BLaER1 (cell line): ENCODE results near the gene DCXR.

Experiments used
- H3K27ac ChIP-seq: shearing (Covaris generic); formaldehyde crosslinking; 2 replicates; pipeline ENCODE4 v1.8.1; 2022
- H3K27me3 ChIP-seq: shearing (Covaris generic); formaldehyde crosslinking; 2 replicates; pipeline ENCODE4 v1.8.1; 2022
- H3K36me3 ChIP-seq: shearing (Covaris generic); formaldehyde crosslinking; 2 replicates; pipeline ENCODE4 v1.8.1; 2022
- H3K4me1 ChIP-seq: shearing (Covaris generic); formaldehyde crosslinking; 2 replicates; pipeline ENCODE4 v1.8.1; 2022
- H3K4me2 ChIP-seq: shearing (Covaris generic); formaldehyde crosslinking; 2 replicates; pipeline ENCODE4 v1.8.1; 2022
- H3K4me3 ChIP-seq: shearing (Covaris generic); formaldehyde crosslinking; 2 replicates; pipeline ENCODE4 v1.8.1; 2022
- H3K9ac ChIP-seq: shearing (Covaris generic); formaldehyde crosslinking; 2 replicates; pipeline ENCODE4 v1.8.1; 2022
- H3K9me3 ChIP-seq: shearing (Covaris generic); formaldehyde crosslinking; 2 replicates; pipeline ENCODE4 v1.8.1; 2022
- H4K20me1 ChIP-seq: shearing (Covaris generic); formaldehyde crosslinking; 2 replicates; pipeline ENCODE4 v1.8.1; 2022
- Cebpa-rat ChIP-seq: shearing (Covaris generic); IDR thresholded peaks from 2 replicates; pipeline ENCODE4 v1.8.1; 2022

DCXR gene

DNA sequence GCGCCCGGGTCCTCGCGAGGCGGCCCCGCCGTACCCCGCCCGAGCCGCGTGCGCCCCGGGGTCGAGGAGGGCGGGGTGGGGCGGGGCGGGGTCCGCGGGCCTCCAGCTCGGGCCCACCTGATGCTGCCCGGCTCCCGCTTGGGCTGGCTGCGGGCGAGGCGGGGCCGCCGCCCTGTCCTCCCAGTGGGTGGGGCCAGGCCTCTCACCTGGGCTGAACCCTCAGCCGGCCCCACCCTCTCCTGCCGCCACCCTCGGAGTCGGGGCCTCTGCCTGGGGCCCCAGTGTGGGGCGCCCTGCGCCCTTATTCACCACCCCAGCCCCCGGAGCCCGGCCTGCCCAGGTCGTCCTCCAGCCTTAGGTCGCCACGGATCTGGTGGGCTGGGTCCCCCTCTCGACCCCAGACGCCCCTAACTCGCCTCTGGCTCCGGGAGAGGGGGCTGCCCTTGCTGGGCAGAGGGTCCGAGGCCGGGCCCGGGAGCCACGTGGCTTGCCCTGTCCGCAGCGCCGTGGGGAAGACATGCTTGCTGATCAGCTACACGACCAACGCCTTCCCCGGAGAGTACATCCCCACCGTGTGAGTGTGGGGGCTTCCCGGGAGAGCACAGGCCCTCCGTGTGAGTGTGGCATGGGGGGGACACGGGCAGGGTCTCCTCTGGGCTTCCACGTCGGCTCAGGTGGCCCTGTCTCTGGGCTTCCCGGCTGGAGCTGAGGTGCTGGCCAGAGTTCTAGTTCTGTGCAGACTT is 5.4 kb downstream of the DCXR start:
- no peaks in the 10 kb centered on the region for H3K9me3 ChIP-seq
- H3K27ac ChIP-seq, result peak overlapping the region; percentile 58
- TF ChIP-seq Cebpa-rat, result no peak
- H3K36me3 ChIP-seq, result peaks cover 26% of the 10 kb centered on the region
- peak overlapping the region; percentile 79 for H3K9ac ChIP-seq
- H4K20me1 ChIP-seq, result peaks cover 48% of the 10 kb centered on the region
- H3K4me2 ChIP-seq, result peak overlapping the region; percentile 99
- peak overlapping the region; percentile 74 for H3K4me3 ChIP-seq
- peaks cover 57% of the 10 kb centered on the region for H3K4me1 ChIP-seq
- H3K27me3 ChIP-seq, result peaks cover 17% of the 10 kb centered on the region; the same call in 1 of the 2 replicates

DNA sequence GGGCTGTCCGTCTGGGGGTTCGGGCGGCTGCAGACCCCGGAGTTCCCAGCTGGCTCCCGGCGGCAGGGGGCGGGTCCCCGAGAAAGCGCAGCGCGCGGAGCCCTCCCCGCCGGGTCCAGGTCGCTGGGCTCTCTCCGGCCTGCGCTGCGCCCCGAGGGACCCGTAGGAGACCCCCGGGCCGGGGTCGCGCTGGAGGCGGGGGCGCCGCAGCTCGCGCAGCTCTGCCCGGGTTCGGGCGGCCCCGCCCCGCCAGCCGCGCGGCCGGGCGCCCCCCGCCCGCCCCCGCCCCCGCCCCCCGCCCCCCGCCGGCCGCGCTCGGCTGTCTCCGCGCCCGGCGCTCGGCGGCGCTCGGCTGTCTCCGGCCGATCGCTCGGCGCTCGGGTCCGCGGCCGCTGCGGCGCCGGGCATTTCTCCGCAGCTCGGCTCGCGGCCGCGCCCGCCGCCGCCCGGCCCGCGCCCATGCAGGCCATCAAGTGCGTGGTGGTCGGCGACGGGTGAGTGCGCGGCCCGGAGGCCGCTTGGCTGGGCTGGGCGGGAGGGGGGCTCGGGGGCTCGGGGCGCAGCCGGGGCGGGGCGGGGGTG is 6.1 kb downstream of the DCXR start, which contains the start of gene RAC3:
RAC3 (plus strand) TSS at position 376 of the 582 bp plus-strand sequence; CDS start at position 460, 84 bp downstream.
- Histone ChIP-seq H3K4me1 (peaks cover 52% of the 10 kb centered on the region), H3K4me2 (peak within 1 kb of the TSS; percentile 99), H3K9ac (peak within 1 kb of the TSS; percentile 79), H3K4me3 (peak within 1 kb of the TSS; percentile 74), H3K27me3 (peaks cover 17% of the 10 kb centered on the region; the same call in 1 of the 2 replicates), H3K9me3 (no peaks in the 10 kb centered on the region), H4K20me1 (peaks cover 41% of the 10 kb centered on the region), H3K36me3 (peaks cover 32% of the 10 kb centered on the region), H3K27ac (peak within 1 kb of the TSS; percentile 60)
- no peak for TF ChIP-seq Cebpa-rat

DNA sequence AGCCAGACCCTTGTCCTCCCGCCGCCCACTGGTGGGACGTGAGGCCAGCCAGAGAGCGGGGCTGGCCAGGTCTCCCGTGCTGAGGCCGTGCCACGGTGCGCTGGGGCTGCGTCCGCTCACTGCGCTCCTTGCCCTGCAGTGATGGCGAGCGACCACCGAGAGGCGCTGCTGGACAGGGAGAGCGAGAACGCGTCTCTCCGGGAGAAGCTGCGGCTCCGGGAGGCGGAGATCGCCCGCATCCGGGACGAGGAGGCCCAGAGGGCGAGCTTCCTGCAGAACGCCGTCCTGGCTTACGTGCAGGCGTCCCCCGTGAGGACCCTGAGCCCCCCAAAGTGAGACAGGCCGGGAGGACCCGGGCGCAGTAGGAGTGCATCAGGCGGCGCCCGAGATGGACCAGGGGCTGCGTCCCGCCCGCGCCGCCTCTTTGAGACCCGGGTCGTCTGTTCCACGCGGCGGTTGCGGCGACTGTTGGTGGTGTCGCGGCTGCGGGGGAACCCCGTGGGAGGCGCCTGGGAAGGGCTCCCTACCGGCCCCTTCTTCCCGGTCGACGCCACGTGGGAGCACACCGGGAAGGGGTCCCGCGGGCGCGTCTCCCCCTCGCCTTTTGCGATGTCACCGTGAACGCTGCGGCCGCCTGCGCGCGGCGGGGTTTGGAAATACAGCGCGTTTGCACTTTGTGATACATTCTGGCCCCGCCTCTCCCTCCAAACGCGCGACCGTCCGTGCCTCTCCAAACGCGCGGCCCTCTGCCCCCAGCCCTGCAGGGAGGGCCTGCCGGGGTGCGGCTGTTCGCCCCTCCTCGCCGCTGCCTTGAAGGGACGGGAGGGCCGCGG is 6.8 kb downstream of the DCXR start:
- peaks cover 17% of the 10 kb centered on the region; the same call in 1 of the 2 replicates for H3K27me3 ChIP-seq
- H3K4me3 ChIP-seq, result peak overlapping the region; percentile 74
- no peaks in the 10 kb centered on the region for H3K9me3 ChIP-seq
- peak overlapping the region; percentile 63 for H3K9ac ChIP-seq
- peaks cover 39% of the 10 kb centered on the region for H3K36me3 ChIP-seq
- H3K4me1 ChIP-seq, result peaks cover 45% of the 10 kb centered on the region
- H4K20me1 ChIP-seq, result peaks cover 34% of the 10 kb centered on the region
- peak overlapping the region; percentile 94 for H3K4me2 ChIP-seq
- H3K27ac ChIP-seq, result peak overlapping the region; percentile 60; the same call in 1 of the 2 replicates
- no peak for TF ChIP-seq Cebpa-rat

DNA sequence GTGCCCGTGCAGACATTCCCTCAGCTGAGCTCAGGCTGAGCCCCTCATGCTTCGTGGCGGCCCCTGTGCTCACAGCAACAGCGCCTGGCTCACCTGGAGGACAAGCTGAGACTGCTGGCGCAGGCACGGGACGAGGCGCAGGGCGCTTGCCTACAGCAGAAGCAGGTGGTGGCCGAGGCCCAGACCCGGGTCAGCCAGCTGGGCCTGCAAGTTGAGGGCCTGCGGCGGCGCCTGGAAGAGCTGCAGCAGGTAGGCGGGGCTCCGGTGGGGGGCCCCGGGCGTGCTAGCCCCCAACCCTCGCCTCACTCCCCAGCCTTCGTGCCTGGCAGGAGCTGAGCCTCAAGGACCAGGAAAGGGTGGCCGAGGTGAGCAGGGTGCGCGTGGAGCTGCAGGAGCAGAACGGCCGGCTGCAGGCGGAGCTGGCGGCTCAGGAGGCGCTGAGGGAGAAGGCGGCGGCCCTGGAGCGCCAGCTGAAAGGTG is 7.5 kb downstream of the DCXR start:
- H3K4me3 ChIP-seq, result peak overlapping the region; percentile 74
- peaks cover 17% of the 10 kb centered on the region; the same call in 1 of the 2 replicates for H3K27me3 ChIP-seq
- H3K9ac ChIP-seq, result 0 out of 2 replicates have a peak overlapping the region, but pooled peaks have one; percentile 23
- H4K20me1 ChIP-seq, result peaks cover 28% of the 10 kb centered on the region
- no peak for TF ChIP-seq Cebpa-rat
- peak overlapping the region; percentile 94 for H3K4me2 ChIP-seq
- H3K4me1 ChIP-seq, result peaks cover 42% of the 10 kb centered on the region
- no peaks in the 10 kb centered on the region for H3K9me3 ChIP-seq
- no peak overlapping the region for H3K27ac ChIP-seq
- H3K36me3 ChIP-seq, result peaks cover 46% of the 10 kb centered on the region

DNA sequence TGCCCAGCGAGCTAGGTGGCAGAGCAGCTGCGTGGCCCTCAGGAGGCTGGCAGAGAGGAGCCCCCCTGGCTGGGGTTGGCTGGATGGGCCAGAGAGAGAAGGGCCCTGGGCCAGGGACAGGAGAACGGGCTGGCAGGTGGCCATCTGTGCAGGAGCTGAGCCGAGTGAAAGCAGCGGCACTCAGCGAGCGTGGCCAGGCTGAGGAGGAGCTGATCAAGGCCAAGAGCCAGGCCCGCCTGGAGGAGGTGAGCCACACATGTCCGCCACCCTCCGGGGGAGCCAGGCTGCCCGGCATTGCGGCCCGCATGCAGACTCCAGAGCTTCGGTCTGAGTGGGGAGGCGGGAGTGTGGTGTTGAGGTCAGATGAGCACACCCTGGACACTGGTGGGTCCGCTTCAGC is 8.1 kb downstream of the DCXR start:
- H3K4me2 ChIP-seq, result peak overlapping the region; percentile 94
- H3K27ac ChIP-seq, result no peak overlapping the region
- H3K9me3 ChIP-seq, result no peaks in the 10 kb centered on the region
- H3K4me1 ChIP-seq, result peaks cover 44% of the 10 kb centered on the region
- peaks cover 17% of the 10 kb centered on the region; the same call in 1 of the 2 replicates for H3K27me3 ChIP-seq
- no peak overlapping the region for H3K9ac ChIP-seq
- H4K20me1 ChIP-seq, result peaks cover 25% of the 10 kb centered on the region
- no peak overlapping the region for H3K4me3 ChIP-seq
- peaks cover 46% of the 10 kb centered on the region for H3K36me3 ChIP-seq
- no peak for TF ChIP-seq Cebpa-rat

DNA sequence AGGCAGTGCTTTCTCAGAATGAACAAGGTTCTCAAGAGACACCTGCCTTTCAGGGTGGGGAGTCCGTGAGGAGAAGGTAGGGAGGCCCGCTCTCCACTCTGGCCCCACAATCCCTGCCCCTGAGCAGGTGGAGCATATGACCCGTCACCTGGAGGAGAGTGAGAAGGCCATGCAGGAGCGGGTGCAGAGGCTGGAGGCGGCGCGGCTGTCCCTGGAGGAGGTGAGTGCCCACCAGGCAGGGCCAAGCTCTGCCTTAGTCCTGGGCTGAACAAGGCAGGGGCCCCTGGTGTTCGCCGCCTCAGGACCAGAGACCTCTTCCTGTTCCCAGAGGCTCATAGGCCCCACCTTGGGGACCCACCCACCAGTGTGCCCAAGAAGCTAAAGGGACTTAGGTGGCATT is 8.5 kb downstream of the DCXR start:
- H3K9ac ChIP-seq, result no peak overlapping the region
- peaks cover 46% of the 10 kb centered on the region for H3K36me3 ChIP-seq
- peaks cover 17% of the 10 kb centered on the region; the same call in 1 of the 2 replicates for H3K27me3 ChIP-seq
- no peak overlapping the region for H3K4me3 ChIP-seq
- peaks cover 45% of the 10 kb centered on the region for H3K4me1 ChIP-seq
- H3K27ac ChIP-seq, result no peak overlapping the region
- no peak for TF ChIP-seq Cebpa-rat
- no peak overlapping the region for H3K4me2 ChIP-seq
- peaks cover 25% of the 10 kb centered on the region for H4K20me1 ChIP-seq
- no peaks in the 10 kb centered on the region for H3K9me3 ChIP-seq

DNA sequence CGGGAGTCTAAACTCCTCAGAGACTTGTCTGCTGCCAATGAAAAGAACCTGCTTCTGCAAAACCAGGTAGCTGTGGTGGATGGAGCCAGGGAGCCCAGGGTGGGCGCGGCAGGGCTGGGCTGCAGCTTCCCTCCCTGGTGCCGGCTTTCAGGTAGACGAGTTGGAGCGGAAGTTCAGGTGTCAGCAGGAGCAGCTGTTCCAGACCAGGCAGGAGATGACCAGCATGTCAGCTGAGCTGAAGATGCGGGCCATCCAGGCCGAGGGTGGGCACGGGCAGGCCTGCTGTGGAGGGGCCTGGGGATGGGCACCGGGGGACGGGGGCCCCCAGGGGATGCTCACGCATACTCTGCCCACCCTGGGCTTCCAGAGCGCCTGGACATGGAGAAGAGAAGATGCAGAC is 9.3 kb downstream of the DCXR start:
- Histone ChIP-seq H3K4me3 (no peak overlapping the region), H4K20me1 (peaks cover 21% of the 10 kb centered on the region), H3K4me2 (no peak overlapping the region), H3K27me3 (peaks cover 14% of the 10 kb centered on the region; the same call in 1 of the 2 replicates), H3K27ac (no peak overlapping the region), H3K4me1 (peaks cover 46% of the 10 kb centered on the region), H3K9ac (no peak overlapping the region), H3K36me3 (peaks cover 43% of the 10 kb centered on the region), H3K9me3 (no peaks in the 10 kb centered on the region)
- TF ChIP-seq Cebpa-rat, result no peak

DNA sequence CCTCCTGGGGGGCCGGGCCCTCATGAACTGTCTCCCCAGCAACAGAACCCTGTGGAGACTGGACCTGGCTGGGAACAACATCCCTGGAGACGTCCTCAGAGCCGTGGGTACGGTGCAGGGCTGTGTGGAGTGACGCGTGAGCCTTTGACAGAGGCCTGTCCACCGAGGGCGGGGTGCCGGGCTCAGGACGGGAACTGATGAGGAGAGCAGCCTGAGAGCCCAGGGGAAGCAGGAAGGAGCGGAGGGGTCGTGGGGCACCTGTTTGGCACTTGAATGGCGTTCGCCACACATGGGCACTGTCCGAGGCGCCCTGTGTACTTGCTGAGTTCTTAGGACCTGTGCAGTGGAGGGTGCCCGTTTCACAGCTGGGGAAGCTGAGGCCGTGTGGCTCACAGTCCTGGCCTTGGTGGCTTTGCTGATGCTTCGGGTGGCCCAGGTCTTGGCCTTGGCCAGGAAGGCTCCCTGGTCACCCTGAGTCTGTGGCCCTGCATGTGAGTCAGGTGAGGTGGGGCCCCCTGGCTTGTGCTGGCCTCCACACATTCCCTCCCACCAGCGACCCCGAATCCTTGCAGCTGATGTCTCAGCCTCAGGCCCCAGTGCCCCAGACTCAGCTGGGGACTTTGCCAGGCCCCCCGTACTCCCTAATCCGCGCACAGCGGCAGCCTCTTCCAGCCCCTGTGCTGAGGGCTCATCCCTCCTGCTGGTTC is 11.9 kb downstream of the DCXR start:
- Histone ChIP-seq H3K36me3 (peaks cover 41% of the 10 kb centered on the region), H3K9ac (0 out of 2 replicates have a peak overlapping the region, but pooled peaks have one; percentile 29), H3K4me3 (no peak overlapping the region), H3K4me1 (peaks cover 47% of the 10 kb centered on the region), H3K27me3 (no peaks in the 10 kb centered on the region), H3K27ac (no peak overlapping the region), H4K20me1 (peaks cover 27% of the 10 kb centered on the region), H3K4me2 (0 out of 2 replicates have a peak overlapping the region, but pooled peaks have one; percentile 99), H3K9me3 (no peaks in the 10 kb centered on the region)
- no peak for TF ChIP-seq Cebpa-rat

DNA sequence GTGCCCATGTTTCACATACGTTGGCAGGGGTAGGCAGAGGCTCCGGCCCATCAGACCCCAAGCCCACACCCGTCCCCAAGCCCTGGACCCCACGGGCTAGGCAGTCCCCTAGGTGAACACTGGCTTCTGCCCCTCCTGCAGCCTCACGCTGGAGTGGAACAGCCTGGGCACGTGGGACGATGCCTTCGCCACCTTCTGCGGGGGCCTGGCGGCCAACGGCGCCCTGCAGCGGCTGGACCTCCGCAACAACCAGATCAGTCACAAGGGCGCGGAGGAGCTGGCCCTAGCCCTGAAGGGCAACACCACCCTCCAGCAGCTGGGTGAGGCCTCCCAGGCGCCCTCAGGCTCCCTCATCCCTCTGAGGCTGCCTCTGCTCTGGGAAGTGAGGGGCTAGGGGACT is 12.6 kb downstream of the DCXR start:
- H3K9ac ChIP-seq, result 0 out of 2 replicates have a peak overlapping the region, but pooled peaks have one; percentile 29
- H3K9me3 ChIP-seq, result no peaks in the 10 kb centered on the region
- H3K4me3 ChIP-seq, result no peak overlapping the region
- TF ChIP-seq Cebpa-rat, result no peak
- peak overlapping the region; percentile 99 for H3K4me2 ChIP-seq
- no peak overlapping the region for H3K27ac ChIP-seq
- peaks cover 41% of the 10 kb centered on the region for H3K36me3 ChIP-seq
- peaks cover 48% of the 10 kb centered on the region for H3K4me1 ChIP-seq
- H3K27me3 ChIP-seq, result no peaks in the 10 kb centered on the region
- H4K20me1 ChIP-seq, result peaks cover 30% of the 10 kb centered on the region
